CD4-positive, alpha-beta T cell (primary cell): ENCODE measurements around the gene C2orf69. TPM values are rescaled to one million over a fixed set of nuclear protein-coding genes. Genes with fewer than 3 reads are reported as not detected.

ENCODE experiments used
- ATAC-seq: fragments of 200-7000 bp; cut with Tn5 transposase; one replicate; pipeline ENCODE4 v1.10.0; 2022; ENCODE audit warnings: mild to moderate bottlenecking; ENCODE audit not compliant: poor library complexity
- CTCF ChIA-PET: fragments of 350-600 bp; sonication (Branson Sonifier 250); formaldehyde crosslinking; loops from one replicate; lab custom pipeline; 2021; ENCODE audit warnings: antibody characterized with exemption, inconsistent platforms; lab: Charles Lee
- POLR2A ChIA-PET: fragments of 350-600 bp; sonication (Branson Sonifier 250); formaldehyde crosslinking; loops from one replicate; lab custom pipeline; 2021; ENCODE audit warnings: antibody characterized with exemption, inconsistent platforms; lab: Charles Lee
- DNase-seq, 14 experiments: peaks; one replicate each; pipeline ENCODE4 v3.0.0-alpha.2; 2013 to 2020; ENCODE audit warnings: mixed read lengths in 2 of 14
- H3K27ac ChIP-seq, 2 donors: one replicate each; pipeline versions ENCODE4 v1.5.1 to v1.7.0; 2013; ENCODE audit warnings: low read length in 2 of 2, low read depth in 1 of 2, mild to moderate bottlenecking in 1 of 2
- H3K27me3 ChIP-seq, 2 experiments: 1 replicate in 1 of 2; 2 replicates in 1 of 2; pipeline versions ENCODE4 v1.6.1 to v1.7.0; 2013; ENCODE audit warnings: low read length in 2 of 2, control low read depth in 1 of 2, mild to moderate bottlenecking in 1 of 2, moderate library complexity in 1 of 2; ENCODE audit not compliant: insufficient read depth in 2 of 2, control insufficient read depth in 1 of 2
- H3K36me3 ChIP-seq: one replicate; pipeline ENCODE4 v1.6.1; 2013; ENCODE audit warnings: low read length, control low read depth; ENCODE audit not compliant: insufficient read depth
- H3K4me1 ChIP-seq: one replicate; pipeline ENCODE4 v1.6.1; 2013; ENCODE audit warnings: low read length, control low read depth; ENCODE audit not compliant: insufficient read depth
- H3K4me3 ChIP-seq: one replicate; pipeline ENCODE4 v1.5.1; 2013; ENCODE audit warnings: mild to moderate bottlenecking, low read length, moderate library complexity
- H3K9me3 ChIP-seq, 2 experiments: 1 replicate in 1 of 2; 2 replicates in 1 of 2; pipeline versions ENCODE4 v1.6.1 to v1.7.0; 2013; ENCODE audit warnings: low read length in 2 of 2, mild to moderate bottlenecking in 2 of 2, control low read depth in 1 of 2, moderate library complexity in 1 of 2; ENCODE audit not compliant: control insufficient read depth in 1 of 2, insufficient read depth in 1 of 2
- H3K27ac Mint-ChIP-seq: one replicate; pipeline ENCODE4 v1.8.0; 2020; ENCODE audit warnings: mixed read lengths
- H3K27me3 Mint-ChIP-seq: one replicate; pipeline ENCODE4 v1.8.0; 2021; ENCODE audit warnings: mixed read lengths
- H3K36me3 Mint-ChIP-seq: one replicate; pipeline ENCODE4 v1.8.0; 2021; ENCODE audit warnings: low read depth, mixed read lengths
- H3K4me1 Mint-ChIP-seq: one replicate; pipeline ENCODE4 v1.8.0; 2021; ENCODE audit warnings: low read depth, mixed read lengths
- H3K4me3 Mint-ChIP-seq: one replicate; pipeline ENCODE4 v1.8.0; 2020; ENCODE audit warnings: mild to moderate bottlenecking, mixed read lengths
- H3K9me3 Mint-ChIP-seq: one replicate; pipeline ENCODE4 v1.8.0; 2020; ENCODE audit warnings: mixed read lengths
- intact Hi-C, 2 experiments: fragments of 100-400 bp; cut with DNase I in 1 of 2; cut with micrococcal nuclease in 1 of 2; formaldehyde crosslinking; loops; one replicate each; pipeline versions ENCODE4 v1.15.1 to v1.9.0; 2023 to 2025; cut with DNase I, micrococcal nuclease
- total RNA-seq, 174 experiments: library from RNA in 2 of 174; stranded (reverse) in 2 of 174; gene quantifications; one replicate each; pipeline ENCODE4 v1.2.3 and lab custom pipeline; 2021 to 2026
- TF ChIP-seq, protein P1 (sequence below): fragments of 200-600 bp; IDR thresholded peaks from one replicate; pipeline ENCODE4 v1.8.0; 2022; ENCODE audit warnings: antibody characterized with exemption, mild to moderate bottlenecking

Gene C2orf69
- total RNA-seq, 2 experiments from 2014 or later = 12.5 to 13.7 TPM

DNA sequence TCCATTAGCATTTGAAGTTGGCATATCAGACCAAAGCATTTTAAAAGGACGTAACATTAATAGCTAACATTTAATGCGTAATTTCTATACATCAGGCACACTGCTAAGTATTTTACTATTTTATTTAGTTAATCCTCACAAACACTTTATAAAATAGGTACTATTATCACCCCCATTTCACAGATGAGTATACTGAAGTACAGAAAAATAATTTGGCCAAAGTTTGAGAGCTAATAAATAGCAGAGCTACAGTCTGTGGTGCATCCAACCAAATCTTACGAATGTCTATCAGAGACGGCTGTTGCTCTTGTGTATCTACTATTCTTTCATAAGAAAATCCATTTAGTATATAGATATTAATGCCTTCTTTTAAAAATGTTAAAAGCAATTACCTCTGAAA lies 32.3 kb downstream of the C2orf69 start:
- H3K27me3 Mint-ChIP-seq = no peaks in the 10 kb centered on the region
- Histone ChIP-seq H3K36me3 (peaks cover 52% of the 10 kb centered on the region), H3K9me3 (no peaks in the 10 kb centered on the region), H3K4me3 (no peak overlapping the region), H3K27ac (no peak overlapping the region), H3K27me3 (no peaks in the 10 kb centered on the region), H3K4me1 (no peaks in the 10 kb centered on the region)
- no peaks in the 10 kb centered on the region for H3K9me3 Mint-ChIP-seq
- ChIA-PET POLR2A (no interaction called here), CTCF (interaction anchor here (1.2 kb wide), 1 partner anchor 11 kb away, joined by 3 read pairs; no protein-coding TSS in a partner anchor)
- H3K27ac Mint-ChIP-seq = no peak overlapping the region
- no peak for ATAC-seq
- peaks cover 24% of the 10 kb centered on the region for H3K4me1 Mint-ChIP-seq
- DNase-seq = no peak
- H3K36me3 Mint-ChIP-seq = peaks cover 78% of the 10 kb centered on the region
- TF ChIP-seq, protein P1, sequence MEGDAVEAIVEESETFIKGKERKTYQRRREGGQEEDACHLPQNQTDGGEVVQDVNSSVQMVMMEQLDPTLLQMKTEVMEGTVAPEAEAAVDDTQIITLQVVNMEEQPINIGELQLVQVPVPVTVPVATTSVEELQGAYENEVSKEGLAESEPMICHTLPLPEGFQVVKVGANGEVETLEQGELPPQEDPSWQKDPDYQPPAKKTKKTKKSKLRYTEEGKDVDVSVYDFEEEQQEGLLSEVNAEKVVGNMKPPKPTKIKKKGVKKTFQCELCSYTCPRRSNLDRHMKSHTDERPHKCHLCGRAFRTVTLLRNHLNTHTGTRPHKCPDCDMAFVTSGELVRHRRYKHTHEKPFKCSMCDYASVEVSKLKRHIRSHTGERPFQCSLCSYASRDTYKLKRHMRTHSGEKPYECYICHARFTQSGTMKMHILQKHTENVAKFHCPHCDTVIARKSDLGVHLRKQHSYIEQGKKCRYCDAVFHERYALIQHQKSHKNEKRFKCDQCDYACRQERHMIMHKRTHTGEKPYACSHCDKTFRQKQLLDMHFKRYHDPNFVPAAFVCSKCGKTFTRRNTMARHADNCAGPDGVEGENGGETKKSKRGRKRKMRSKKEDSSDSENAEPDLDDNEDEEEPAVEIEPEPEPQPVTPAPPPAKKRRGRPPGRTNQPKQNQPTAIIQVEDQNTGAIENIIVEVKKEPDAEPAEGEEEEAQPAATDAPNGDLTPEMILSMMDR = no peak
- intact Hi-C loops = loop anchor here in 1 of 2 experiments (10.0 kb wide), 1 partner anchor 1629 kb away; no protein-coding TSS in a partner anchor
- no peak overlapping the region for H3K4me3 Mint-ChIP-seq

DNA sequence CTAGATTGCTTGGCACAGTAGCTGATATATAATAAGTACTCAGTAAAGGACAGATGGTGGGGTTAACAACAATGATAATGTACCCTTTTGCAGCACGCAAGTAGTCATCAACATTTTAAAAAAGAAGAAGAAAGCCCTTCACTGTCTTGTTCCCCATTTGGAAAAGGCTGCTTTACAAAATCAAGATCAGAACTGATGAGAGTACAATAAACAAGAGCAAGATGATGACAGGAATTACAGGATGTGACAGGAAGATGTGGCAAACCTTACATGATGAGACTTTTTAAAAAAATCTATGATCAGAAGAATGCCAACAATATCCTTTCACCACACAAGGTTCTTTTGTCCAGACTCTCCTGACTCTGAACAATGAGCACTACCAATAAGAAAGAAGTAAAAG lies 35.1 kb downstream of the C2orf69 start:
- Histone ChIP-seq H3K4me3 (no peak overlapping the region), H3K4me1 (no peaks in the 10 kb centered on the region), H3K27me3 (no peaks in the 10 kb centered on the region), H3K9me3 (no peaks in the 10 kb centered on the region), H3K36me3 (peaks cover 52% of the 10 kb centered on the region), H3K27ac (no peak overlapping the region)
- Mint-ChIP-seq H3K27ac (no peak overlapping the region), H3K4me1 (peaks cover 39% of the 10 kb centered on the region), H3K27me3 (no peaks in the 10 kb centered on the region), H3K36me3 (peaks cover 72% of the 10 kb centered on the region), H3K4me3 (no peak overlapping the region), H3K9me3 (no peaks in the 10 kb centered on the region)
- ChIA-PET CTCF (no interaction called here), POLR2A (interaction anchor here (0.7 to 1.9 kb wide), 2 partner anchors 9 to 499 kb away, joined by 3 to 5 read pairs; no protein-coding TSS in a partner anchor)
- intact Hi-C loops = loop anchor here in 1 of 2 experiments (10.0 kb wide), 1 partner anchor 1631 kb away; no protein-coding TSS in a partner anchor
- DNase-seq (no peak), ATAC-seq (no peak)
- TF ChIP-seq, protein P1 = no peak

DNA sequence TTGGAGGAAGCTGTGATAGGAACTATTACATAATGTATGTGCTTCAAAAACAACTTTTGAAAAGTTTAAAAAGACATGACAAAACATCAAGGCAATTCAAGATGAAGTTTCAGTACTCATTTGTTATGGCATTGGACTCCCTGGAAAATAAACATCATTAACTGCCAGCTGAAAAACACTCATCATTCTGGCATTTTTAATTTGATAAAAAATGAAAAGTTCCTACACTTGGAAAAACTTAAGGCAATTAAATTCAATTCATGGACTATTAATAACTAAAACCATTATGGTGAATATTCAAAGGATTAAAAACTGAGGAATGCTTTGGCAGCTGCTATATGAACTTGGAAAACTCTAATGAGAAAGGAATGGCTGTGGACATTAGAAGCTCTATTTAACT lies 35.7 kb downstream of the C2orf69 start:
- H3K4me3 ChIP-seq = no peak overlapping the region
- ChIA-PET POLR2A (interaction anchor here (0.7 to 1.9 kb wide), 2 partner anchors 8 to 499 kb away, joined by 3 to 5 read pairs; no protein-coding TSS in a partner anchor), CTCF (no interaction called here)
- H3K36me3 ChIP-seq = peaks cover 52% of the 10 kb centered on the region
- Mint-ChIP-seq H3K27me3 (no peaks in the 10 kb centered on the region), H3K36me3 (peaks cover 72% of the 10 kb centered on the region), H3K4me1 (peaks cover 39% of the 10 kb centered on the region), H3K27ac (no peak overlapping the region), H3K9me3 (no peaks in the 10 kb centered on the region), H3K4me3 (no peak overlapping the region)
- no peaks in the 10 kb centered on the region for H3K27me3 ChIP-seq
- ATAC-seq (no peak), DNase-seq (no peak)
- intact Hi-C loops = loop anchor here in 1 of 2 experiments (10.0 kb wide), 1 partner anchor 1632 kb away; no protein-coding TSS in a partner anchor
- no peak overlapping the region for H3K27ac ChIP-seq
- TF ChIP-seq, protein P1 = no peak
- H3K9me3 ChIP-seq = no peaks in the 10 kb centered on the region
- no peaks in the 10 kb centered on the region for H3K4me1 ChIP-seq
